GM12874 (cell line): ENCODE results near the gene CLDN22.

Experiments used
- TF ChIP-seq, protein P1 (sequence below): IDR thresholded peaks from 2 replicates; pipeline ENCODE4 v1.5.1; 2011; ENCODE audit warnings: low read depth, mild to moderate bottlenecking, control low read depth, low read length, moderate library complexity; ENCODE audit not compliant: insufficient read depth

Gene CLDN22

DNA sequence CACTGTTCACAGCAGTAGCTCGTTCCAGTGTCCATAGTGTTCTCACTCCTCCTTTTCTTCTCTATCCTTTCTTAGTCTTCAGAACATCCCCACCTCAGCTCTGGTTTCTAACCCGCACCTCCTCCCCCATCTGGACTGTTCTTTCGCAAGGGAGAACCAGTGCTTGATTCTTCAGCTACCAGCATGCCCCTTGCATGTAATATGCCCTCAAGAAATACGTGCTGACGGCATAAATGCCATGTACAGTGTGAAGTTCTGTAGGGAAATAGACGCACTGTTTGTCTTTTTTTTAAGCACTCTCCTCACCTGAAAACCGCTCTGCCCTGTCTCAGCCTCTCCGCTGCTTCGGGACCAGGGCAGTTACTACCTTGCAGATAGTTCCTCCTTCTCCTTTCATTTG, 5.3 kb downstream of the CLDN22 start:
- TF ChIP-seq, protein P1, sequence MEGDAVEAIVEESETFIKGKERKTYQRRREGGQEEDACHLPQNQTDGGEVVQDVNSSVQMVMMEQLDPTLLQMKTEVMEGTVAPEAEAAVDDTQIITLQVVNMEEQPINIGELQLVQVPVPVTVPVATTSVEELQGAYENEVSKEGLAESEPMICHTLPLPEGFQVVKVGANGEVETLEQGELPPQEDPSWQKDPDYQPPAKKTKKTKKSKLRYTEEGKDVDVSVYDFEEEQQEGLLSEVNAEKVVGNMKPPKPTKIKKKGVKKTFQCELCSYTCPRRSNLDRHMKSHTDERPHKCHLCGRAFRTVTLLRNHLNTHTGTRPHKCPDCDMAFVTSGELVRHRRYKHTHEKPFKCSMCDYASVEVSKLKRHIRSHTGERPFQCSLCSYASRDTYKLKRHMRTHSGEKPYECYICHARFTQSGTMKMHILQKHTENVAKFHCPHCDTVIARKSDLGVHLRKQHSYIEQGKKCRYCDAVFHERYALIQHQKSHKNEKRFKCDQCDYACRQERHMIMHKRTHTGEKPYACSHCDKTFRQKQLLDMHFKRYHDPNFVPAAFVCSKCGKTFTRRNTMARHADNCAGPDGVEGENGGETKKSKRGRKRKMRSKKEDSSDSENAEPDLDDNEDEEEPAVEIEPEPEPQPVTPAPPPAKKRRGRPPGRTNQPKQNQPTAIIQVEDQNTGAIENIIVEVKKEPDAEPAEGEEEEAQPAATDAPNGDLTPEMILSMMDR, result no peak

DNA sequence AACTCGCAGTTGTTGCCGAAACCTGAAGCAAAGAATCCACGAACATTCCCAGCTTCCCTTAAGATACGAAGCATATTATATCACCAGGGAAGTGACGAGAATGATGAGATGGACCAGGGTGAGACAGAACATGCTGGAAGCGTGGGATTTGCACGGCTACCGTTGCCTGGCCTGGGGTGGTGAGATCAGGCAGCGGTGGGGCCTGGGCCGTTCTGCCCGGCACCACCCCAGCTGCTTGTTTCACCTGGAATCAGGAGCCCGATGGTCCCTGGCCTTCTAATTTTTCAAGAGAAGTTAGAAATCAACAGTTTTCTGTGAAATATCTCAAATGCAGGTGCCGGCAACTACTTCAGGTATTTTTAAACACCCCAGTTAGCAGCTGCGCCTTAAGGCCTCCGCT, 5.7 kb downstream of the CLDN22 start:
- TF ChIP-seq, protein P1, result no peak

DNA sequence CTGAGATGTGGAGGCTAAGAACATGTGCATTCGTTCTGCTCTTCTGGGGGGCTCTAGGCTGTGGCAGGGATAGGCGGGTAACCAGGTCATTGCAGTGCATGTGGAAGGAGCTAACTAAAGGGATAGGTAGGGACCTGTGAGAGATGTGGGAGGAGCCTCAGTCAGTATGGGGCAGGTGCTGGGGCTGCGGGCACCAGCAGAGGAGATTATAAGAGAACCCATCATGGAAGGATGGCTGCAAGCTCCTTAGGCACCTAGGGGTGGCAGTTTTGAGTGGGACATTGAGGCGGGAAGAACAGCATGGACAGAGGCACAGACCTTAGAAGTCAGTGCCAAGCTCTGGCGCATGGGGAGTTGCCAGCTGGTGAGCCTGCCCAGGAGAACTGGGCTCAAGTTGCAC, 7.2 kb downstream of the CLDN22 start:
- TF ChIP-seq, protein P1, result no peak

DNA sequence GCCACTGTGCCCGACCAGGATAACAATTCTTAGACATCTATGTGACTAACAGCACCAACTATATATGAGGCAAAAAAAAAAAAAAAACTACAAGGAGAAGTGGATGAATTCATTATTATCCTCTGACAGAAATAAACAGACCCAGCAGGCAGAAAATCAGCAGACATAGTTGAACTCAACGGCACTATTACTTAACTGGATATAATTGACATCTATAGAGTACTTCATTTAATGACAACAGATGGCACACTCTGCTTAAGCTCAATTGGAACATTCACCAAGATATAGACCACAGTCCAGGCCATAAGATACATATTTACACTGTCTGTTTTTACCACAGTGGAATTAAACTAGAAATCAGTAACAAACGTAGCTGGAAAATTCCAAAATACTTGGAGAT, 13.3 kb downstream of the CLDN22 start:
- TF ChIP-seq, protein P1, result no peak

DNA sequence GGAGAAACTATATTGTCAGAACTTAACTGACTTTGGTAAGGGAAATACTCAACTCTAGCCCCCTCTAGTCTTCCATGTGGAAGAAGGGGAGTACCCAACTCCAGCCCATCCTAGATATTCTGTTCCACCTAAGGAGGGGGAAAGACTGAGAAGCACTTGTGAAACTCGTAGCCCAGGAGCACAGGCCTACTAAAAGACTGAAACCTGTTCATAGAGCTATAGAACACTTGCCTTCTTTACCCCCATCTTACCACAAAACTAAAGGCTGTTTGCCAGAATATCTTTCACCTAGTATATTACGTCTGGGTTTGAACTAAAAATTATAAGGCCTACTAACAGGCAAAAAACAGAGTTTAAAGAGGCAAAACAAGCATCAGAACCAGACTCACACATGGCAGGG, 15.5 kb downstream of the CLDN22 start:
- TF ChIP-seq, protein P1, result no peak

DNA sequence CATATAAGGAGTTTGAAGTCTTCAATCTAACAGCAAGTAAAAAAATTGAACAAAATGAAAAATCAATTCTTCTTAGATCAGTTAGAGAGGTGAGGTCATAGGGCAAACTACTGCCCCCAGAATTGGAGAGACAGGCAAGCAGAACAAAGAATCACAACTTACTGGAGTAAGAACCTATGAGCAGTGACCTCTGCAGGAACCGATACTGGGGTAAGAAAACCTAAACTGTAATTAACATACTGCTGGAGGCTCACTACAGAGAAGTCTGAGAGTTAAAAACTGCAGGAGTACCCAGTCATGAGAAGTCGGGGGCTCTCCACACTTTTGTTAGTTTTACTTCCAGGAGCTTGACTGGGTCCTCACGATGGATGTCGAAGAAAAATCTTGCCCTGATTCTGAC, 16.0 kb downstream of the CLDN22 start:
- TF ChIP-seq, protein P1, result no peak

DNA sequence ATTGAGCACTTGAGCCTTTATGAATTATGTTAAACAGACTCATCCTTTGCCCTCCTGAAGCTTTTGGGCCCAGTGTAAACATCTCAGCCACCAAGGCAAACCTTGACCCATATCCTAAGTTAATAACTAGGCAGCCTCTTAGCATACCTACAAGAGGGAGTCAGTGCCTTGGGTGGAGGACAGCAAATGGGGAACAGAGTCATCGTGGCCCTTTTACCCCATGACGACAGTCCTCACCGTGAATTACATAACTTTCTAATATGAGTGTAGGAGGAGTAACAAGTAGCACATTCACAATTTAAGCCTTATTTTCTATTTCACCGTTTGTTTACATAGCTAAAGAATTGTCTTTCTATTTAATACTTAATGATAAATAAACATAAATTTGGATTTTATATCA, 16.8 kb downstream of the CLDN22 start:
- TF ChIP-seq, protein P1, result no peak

DNA sequence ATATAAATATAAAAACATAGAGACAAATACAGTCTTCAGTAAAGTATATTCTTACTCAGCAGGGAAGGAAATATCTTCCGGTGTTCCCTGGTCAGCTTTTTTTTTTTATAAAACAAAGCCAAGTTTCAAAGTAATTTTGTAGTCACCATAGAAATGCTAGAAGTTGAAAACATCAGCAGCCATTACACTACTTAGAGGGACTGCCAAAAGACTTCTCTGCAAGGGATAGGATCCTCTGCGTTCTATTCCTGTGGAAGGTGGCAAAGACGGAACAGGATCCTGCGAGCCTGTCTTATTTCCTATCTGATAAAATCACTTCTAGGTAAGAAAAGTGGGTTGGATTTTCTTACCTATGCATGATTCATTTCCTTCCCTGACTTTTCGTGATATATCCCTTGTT, 19.4 kb downstream of the CLDN22 start:
- TF ChIP-seq, protein P1, result no peak
